DOHH2 (cell line): ENCODE results near the gene MGMT.

Experiments used
- H3F3A ChIP-seq: fragments of 200-600 bp; sonication (generic), shearing (Covaris generic); 2 replicates; pipeline ENCODE4 v1.6.0; 2016; ENCODE audit warnings: antibody characterized with exemption, mild to moderate bottlenecking; ENCODE audit not compliant: control insufficient read depth, insufficient read depth
- H3K27ac ChIP-seq: fragments of 200-600 bp; sonication (generic); 2 replicates; pipeline ENCODE4 v1.5.1; 2014; ENCODE audit warnings: low read depth, mild to moderate bottlenecking, low read length, moderate library complexity
- H3K27me3 ChIP-seq: fragments of 200-600 bp; sonication (generic); 2 replicates; pipeline ENCODE4 v1.6.1; 2014; ENCODE audit warnings: mild to moderate bottlenecking, low read length, mixed read lengths; ENCODE audit not compliant: control insufficient read depth
- H3K36me3 ChIP-seq: fragments of 200-600 bp; sonication (generic); 2 replicates; pipeline ENCODE4 v1.6.1; 2014; ENCODE audit warnings: mild to moderate bottlenecking, low read length, moderate library complexity, mixed read lengths; ENCODE audit not compliant: control insufficient read depth
- H3K4me1 ChIP-seq: fragments of 200-600 bp; sonication (generic); 2 replicates; pipeline ENCODE4 v1.6.1; 2014; ENCODE audit warnings: mild to moderate bottlenecking, low read length, mixed read lengths; ENCODE audit not compliant: control insufficient read depth
- H3K4me2 ChIP-seq: fragments of 200-600 bp; sonication (generic); 2 replicates; pipeline ENCODE4 v1.6.0; 2014; ENCODE audit warnings: mild to moderate bottlenecking, low read length, moderate library complexity
- H3K4me3 ChIP-seq: fragments of 200-600 bp; sonication (generic); 2 replicates; pipeline ENCODE4 v1.5.1; 2014; ENCODE audit warnings: mild to moderate bottlenecking, low read length, mixed read lengths
- H3K79me2 ChIP-seq: fragments of 200-600 bp; sonication (generic); 2 replicates; pipeline ENCODE4 v1.6.1; 2014; ENCODE audit warnings: mild to moderate bottlenecking, low read length, mixed read lengths; ENCODE audit not compliant: control insufficient read depth
- H3K9me2 ChIP-seq: fragments of 200-600 bp; sonication (generic); replicated peaks from 2 replicates; pipeline ENCODE4 v1.6.1; 2014; ENCODE audit warnings: mild to moderate bottlenecking, low read length, mixed read lengths; ENCODE audit not compliant: control insufficient read depth
- H3K9me3 ChIP-seq: fragments of 200-600 bp; sonication (generic); 2 replicates; pipeline ENCODE4 v1.6.1; 2014; ENCODE audit warnings: antibody characterized with exemption, low read length, mixed read lengths; ENCODE audit not compliant: control insufficient read depth, insufficient read depth
- H4K20me1 ChIP-seq: fragments of 200-600 bp; sonication (generic); 2 replicates; pipeline ENCODE4 v1.6.0; 2014; ENCODE audit warnings: low read depth, mild to moderate bottlenecking, antibody characterized with exemption, low read length, moderate library complexity; ENCODE audit not compliant: control insufficient read depth, insufficient read depth
- EZH2phosphoT487 ChIP-seq: fragments of 200-600 bp; sonication (generic); IDR thresholded peaks from 2 replicates; pipeline ENCODE4 v1.6.1; 2017; ENCODE audit warnings: borderline replicate concordance, mild to moderate bottlenecking, antibody characterized with exemption, low read length, moderate library complexity, mixed read lengths
- TF ChIP-seq, protein P1 (sequence below): fragments of 200-600 bp; sonication (generic); IDR thresholded peaks from one replicate; pipeline ENCODE4 v1.5.1; 2014; ENCODE audit warnings: antibody characterized with exemption, mild to moderate bottlenecking, low read depth, low read length; ENCODE audit not compliant: poor library complexity, severe bottlenecking

MGMT gene

DNA sequence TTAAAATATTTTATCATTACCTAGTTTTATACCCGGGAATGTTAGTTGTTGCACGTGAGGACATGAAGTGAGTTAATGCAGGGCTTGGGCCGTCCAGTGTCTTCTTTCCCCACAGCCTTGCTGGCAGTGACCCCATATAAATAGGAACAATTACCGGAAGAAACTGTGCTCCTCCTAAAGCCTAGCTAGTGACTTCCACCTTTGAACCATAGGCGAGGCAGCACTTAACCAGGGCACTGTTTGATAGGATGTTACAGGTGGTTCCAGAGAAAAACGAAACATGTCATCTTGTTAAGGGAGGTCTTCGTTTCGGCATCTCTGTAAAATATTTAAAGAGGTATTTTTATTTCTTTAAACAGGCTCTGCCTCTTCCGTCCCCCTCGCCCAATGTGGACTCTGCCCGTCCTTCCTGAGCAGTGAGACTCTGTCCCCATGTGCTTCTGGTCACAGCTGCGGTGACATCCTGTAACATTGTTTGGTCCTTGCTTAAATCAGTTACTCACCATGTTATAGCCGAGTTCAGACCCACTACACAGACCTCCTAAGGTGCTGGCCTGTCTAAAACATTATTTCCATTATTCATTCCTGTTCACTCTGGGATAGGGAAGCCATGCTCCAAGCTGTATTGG, 145.6 kb downstream of the MGMT start:
- H3K4me2 ChIP-seq: no peak overlapping the region
- H3K4me1 ChIP-seq: peaks cover under 1% of the 10 kb centered on the region
- no peak overlapping the region for H3K27ac ChIP-seq
- no peak overlapping the region for H3K4me3 ChIP-seq
- H3F3A ChIP-seq: no peaks in the 10 kb centered on the region
- no peaks in the 10 kb centered on the region for H3K27me3 ChIP-seq
- H3K36me3 ChIP-seq: no peaks in the 10 kb centered on the region
- no peaks in the 10 kb centered on the region for H3K9me3 ChIP-seq
- no peaks in the 10 kb centered on the region for H4K20me1 ChIP-seq
- TF ChIP-seq, protein P1, sequence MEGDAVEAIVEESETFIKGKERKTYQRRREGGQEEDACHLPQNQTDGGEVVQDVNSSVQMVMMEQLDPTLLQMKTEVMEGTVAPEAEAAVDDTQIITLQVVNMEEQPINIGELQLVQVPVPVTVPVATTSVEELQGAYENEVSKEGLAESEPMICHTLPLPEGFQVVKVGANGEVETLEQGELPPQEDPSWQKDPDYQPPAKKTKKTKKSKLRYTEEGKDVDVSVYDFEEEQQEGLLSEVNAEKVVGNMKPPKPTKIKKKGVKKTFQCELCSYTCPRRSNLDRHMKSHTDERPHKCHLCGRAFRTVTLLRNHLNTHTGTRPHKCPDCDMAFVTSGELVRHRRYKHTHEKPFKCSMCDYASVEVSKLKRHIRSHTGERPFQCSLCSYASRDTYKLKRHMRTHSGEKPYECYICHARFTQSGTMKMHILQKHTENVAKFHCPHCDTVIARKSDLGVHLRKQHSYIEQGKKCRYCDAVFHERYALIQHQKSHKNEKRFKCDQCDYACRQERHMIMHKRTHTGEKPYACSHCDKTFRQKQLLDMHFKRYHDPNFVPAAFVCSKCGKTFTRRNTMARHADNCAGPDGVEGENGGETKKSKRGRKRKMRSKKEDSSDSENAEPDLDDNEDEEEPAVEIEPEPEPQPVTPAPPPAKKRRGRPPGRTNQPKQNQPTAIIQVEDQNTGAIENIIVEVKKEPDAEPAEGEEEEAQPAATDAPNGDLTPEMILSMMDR: no peak
- H3K9me2 ChIP-seq: no peaks in the 10 kb centered on the region
- H3K79me2 ChIP-seq: no peaks in the 10 kb centered on the region

DNA sequence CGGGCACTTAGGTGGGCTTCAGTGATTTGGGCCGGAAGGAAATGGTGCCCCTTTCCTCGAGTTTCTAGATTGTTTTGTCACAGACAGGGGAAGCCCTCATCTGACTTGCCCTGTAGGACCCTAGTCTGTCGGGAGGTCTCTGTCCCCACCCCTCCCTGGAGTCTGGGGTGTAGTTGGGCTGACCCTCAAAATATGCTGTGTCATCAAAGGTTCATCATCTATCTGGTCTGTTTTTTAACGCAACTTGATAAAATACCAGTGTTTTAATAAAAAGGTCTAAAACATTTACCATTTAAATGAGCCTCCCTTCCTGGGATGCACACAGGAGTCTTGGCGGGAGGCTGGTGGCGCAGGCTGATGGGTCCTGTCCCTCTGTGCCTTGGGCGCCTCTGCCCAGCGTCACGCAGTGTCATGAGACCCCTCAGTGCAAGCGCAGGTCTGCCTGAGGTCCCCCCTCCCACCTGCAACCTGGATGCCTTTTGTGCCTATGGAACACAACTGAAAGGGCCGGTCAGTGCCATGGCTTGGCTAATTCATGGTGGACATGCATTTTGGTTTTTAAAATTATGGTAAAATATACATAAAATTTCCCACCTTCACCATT, 146.4 kb downstream of the MGMT start:
- no peaks in the 10 kb centered on the region for H3K4me1 ChIP-seq
- no peaks in the 10 kb centered on the region for H3K36me3 ChIP-seq
- no peaks in the 10 kb centered on the region for H3F3A ChIP-seq
- no peak overlapping the region for H3K27ac ChIP-seq
- H4K20me1 ChIP-seq: no peaks in the 10 kb centered on the region
- TF ChIP-seq, protein P1: no peak
- no peak for TF ChIP-seq EZH2phosphoT487
- H3K79me2 ChIP-seq: no peaks in the 10 kb centered on the region
- H3K4me2 ChIP-seq: no peak overlapping the region
- H3K9me2 ChIP-seq: no peaks in the 10 kb centered on the region
- H3K9me3 ChIP-seq: no peaks in the 10 kb centered on the region
- no peaks in the 10 kb centered on the region for H3K27me3 ChIP-seq
- no peak overlapping the region for H3K4me3 ChIP-seq

DNA sequence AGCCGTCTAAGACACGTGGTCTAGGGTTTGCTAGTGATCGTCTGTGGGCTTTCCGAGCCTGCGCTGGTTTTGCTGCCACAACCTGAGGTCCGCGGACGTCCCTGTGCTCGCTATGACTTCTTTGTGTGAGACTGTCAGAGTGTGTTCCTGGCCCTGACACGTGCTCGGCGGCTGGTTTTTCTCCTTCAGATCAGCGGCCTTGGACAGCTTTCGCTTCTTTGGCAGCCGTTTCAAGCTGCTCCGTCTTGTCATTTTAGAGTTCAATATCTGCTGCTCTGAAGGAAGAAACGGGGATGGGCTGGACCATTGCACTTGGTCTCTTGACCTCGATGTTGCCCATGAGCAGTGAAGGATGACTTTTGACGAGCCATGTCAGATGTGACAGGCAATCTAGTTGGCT, 147.3 kb downstream of the MGMT start:
- Histone ChIP-seq H3K4me2 (no peak overlapping the region), H3K4me1 (no peaks in the 10 kb centered on the region), H3F3A (no peaks in the 10 kb centered on the region), H4K20me1 (no peaks in the 10 kb centered on the region), H3K27ac (no peak overlapping the region), H3K27me3 (no peaks in the 10 kb centered on the region), H3K9me2 (no peaks in the 10 kb centered on the region), H3K4me3 (no peak overlapping the region), H3K79me2 (no peaks in the 10 kb centered on the region), H3K9me3 (no peaks in the 10 kb centered on the region), H3K36me3 (no peaks in the 10 kb centered on the region)
- no peak for TF ChIP-seq EZH2phosphoT487
- TF ChIP-seq, protein P1: no peak
